GM03348 (cell line): ENCODE results near the gene PRSS57.

Experiments
- DNase-seq: peaks from one replicate; pipeline ENCODE4 v3.0.0; 2012; ENCODE audit warnings: low spot score

The PRSS57 gene

GRCh38 chr19:652467-653389, 42.5 kb downstream of the PRSS57 start:
- DNase-seq = no peak

GRCh38 chr19:651991-652390, 43.3 kb downstream of the PRSS57 start:
- DNase-seq = no peak

GRCh38 chr19:651114-651818, 44.0 kb downstream of the PRSS57 start:
- no peak for DNase-seq

- DNase-seq = no peak
Observed at GRCh38 chr19:650121-650520, 45.1 kb downstream of the PRSS57 start.

GRCh38 chr19:648904-649801, 46.1 kb downstream of the PRSS57 start:
- DNase-seq = no peak

- DNase-seq = no peak
Observed at GRCh38 chr19:648305-648704, 46.9 kb downstream of the PRSS57 start.

- no peak for DNase-seq
Observed at GRCh38 chr19:647566-648284, 47.5 kb downstream of the PRSS57 start.

- no peak for DNase-seq
Observed at GRCh38 chr19:646779-647565, 48.3 kb downstream of the PRSS57 start.

GRCh38 chr19:645912-646778, 49.1 kb downstream of the PRSS57 start:
- DNase-seq = no peak

- DNase-seq = no peak
Observed at GRCh38 chr19:644789-645188, 50.5 kb downstream of the PRSS57 start.

GRCh38 chr19:644363-644762, 50.9 kb downstream of the PRSS57 start:
- no peak for DNase-seq

- no peak for DNase-seq
Observed at GRCh38 chr19:643736-644135, 51.5 kb downstream of the PRSS57 start.

- DNase-seq = no peak
Observed at GRCh38 chr19:642767-643727, 52.2 kb downstream of the PRSS57 start.

GRCh38 chr19:641702-642101, 53.5 kb downstream of the PRSS57 start:
- no peak for DNase-seq

- no peak for DNase-seq
Observed at GRCh38 chr19:640606-641189, 54.6 kb downstream of the PRSS57 start.

GRCh38 chr19:640161-640558, 55.1 kb downstream of the PRSS57 start:
- no peak for DNase-seq

- peak; percentile 100 for DNase-seq
Observed at GRCh38 chr19:639253-640160, 55.7 kb downstream of the PRSS57 start, which contains the start of gene FGF22. Gene FGF22 (plus strand): TSS chr19:639879. CDS start chr19:639926, 47 bp downstream.
